Activated CD4-positive, alpha-beta T cell treated with anti-CD3 and anti-CD28 coated beads, Interleukin-2, Interleukin-6, amounts not matched to agents 100 ng/mL and 50 ng/mL, durations not matched to agents 16 hours and 8 hours (primary cell): Measurements from ENCODE around the gene TCHHL1.
A peak's percentile ranks its signal among the peaks of the same experiment; 100 is the strongest.

Experiments
- DNase-seq: peaks from one replicate; pipeline ENCODE4 v3.0.0-alpha.2; 2020

The TCHHL1 gene

GRCh38 chr1:152089014-152089674 lies at the start of gene TCHHL1:
TCHHL1 (minus strand) TSS chr1:152089064; CDS start chr1:152088143, 921 bp downstream.
- DNase-seq, result no peak

- DNase-seq, result no peak
Measured at GRCh38 chr1:152137215-152137614, 48.4 kb upstream of the TCHHL1 start.

GRCh38 chr1:152130186-152130585 lies 41.3 kb upstream of the TCHHL1 start:
- DNase-seq, result no peak

- no peak for DNase-seq
Measured at GRCh38 chr1:152127673-152128072, 38.8 kb upstream of the TCHHL1 start.

- DNase-seq, result no peak
Measured at GRCh38 chr1:152125834-152126443, 37.1 kb upstream of the TCHHL1 start.

GRCh38 chr1:152118915-152119314 lies 30.1 kb upstream of the TCHHL1 start:
- no peak for DNase-seq

GRCh38 chr1:152115344-152115743 lies 26.5 kb upstream of the TCHHL1 start, which contains the start of gene TCHH:
TCHH (minus strand) TSS chr1:152115444; CDS start chr1:152114080, 1,364 bp downstream.
- DNase-seq, result no peak

- DNase-seq, result no peak
Measured at GRCh38 chr1:152112885-152113432, 24.1 kb upstream of the TCHHL1 start.

- DNase-seq, result peak; percentile 23
Measured at GRCh38 chr1:152112101-152112884, 23.4 kb upstream of the TCHHL1 start.

GRCh38 chr1:152111515-152111968 lies 22.7 kb upstream of the TCHHL1 start:
- peak; percentile 62 for DNase-seq

GRCh38 chr1:152110860-152111514 lies 22.1 kb upstream of the TCHHL1 start:
- peak; percentile 53 for DNase-seq

- DNase-seq, result peak; percentile 54
Measured at GRCh38 chr1:152110365-152110859, 21.5 kb upstream of the TCHHL1 start.

GRCh38 chr1:152109998-152110294 lies 21.1 kb upstream of the TCHHL1 start:
- DNase-seq, result no peak

- DNase-seq, result no peak
Measured at GRCh38 chr1:152109231-152109997, 20.6 kb upstream of the TCHHL1 start.

- DNase-seq, result no peak
Measured at GRCh38 chr1:152108882-152109222, 20.0 kb upstream of the TCHHL1 start.

- DNase-seq, result no peak
Measured at GRCh38 chr1:152107984-152108881, 19.4 kb upstream of the TCHHL1 start.

GRCh38 chr1:152107031-152107983 lies 18.4 kb upstream of the TCHHL1 start:
- no peak for DNase-seq

- DNase-seq, result no peak
Measured at GRCh38 chr1:152104854-152105253, 16.0 kb upstream of the TCHHL1 start.

- DNase-seq, result no peak
Measured at GRCh38 chr1:152096931-152097330, 8.1 kb upstream of the TCHHL1 start.

- DNase-seq, result no peak
Measured at GRCh38 chr1:152086760-152087159, 2.1 kb downstream of the TCHHL1 start.
